ENCODE measurements around the gene SQSTM1. TPM values are rescaled to one million over a fixed set of nuclear protein-coding genes. Genes with fewer than 3 reads are reported as not detected.

Gene SQSTM1
- total RNA-seq, 1 donor from 2014 or later = 297 TPM

GRCh38 chr5:179872055-179872827 lies 51.5 kb downstream of the SQSTM1 start:
- TF ChIP-seq, protein P1, sequence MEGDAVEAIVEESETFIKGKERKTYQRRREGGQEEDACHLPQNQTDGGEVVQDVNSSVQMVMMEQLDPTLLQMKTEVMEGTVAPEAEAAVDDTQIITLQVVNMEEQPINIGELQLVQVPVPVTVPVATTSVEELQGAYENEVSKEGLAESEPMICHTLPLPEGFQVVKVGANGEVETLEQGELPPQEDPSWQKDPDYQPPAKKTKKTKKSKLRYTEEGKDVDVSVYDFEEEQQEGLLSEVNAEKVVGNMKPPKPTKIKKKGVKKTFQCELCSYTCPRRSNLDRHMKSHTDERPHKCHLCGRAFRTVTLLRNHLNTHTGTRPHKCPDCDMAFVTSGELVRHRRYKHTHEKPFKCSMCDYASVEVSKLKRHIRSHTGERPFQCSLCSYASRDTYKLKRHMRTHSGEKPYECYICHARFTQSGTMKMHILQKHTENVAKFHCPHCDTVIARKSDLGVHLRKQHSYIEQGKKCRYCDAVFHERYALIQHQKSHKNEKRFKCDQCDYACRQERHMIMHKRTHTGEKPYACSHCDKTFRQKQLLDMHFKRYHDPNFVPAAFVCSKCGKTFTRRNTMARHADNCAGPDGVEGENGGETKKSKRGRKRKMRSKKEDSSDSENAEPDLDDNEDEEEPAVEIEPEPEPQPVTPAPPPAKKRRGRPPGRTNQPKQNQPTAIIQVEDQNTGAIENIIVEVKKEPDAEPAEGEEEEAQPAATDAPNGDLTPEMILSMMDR (IDR thresholded peaks at IDR 0.05) = no peak
- Mint-ChIP-seq H3K4me3 (ENCODE audit: unreplicated experiment) (no peak overlapping the region), H3K36me3 (ENCODE audit: low read depth) (peaks cover 17% of the 10 kb centered on the region), H3K27me3 (ENCODE audit: low read depth) (no peaks in the 10 kb centered on the region), H3K4me1 (ENCODE audit: low read depth) (no peaks in the 10 kb centered on the region), H3K27ac (ENCODE audit: unreplicated experiment) (no peak overlapping the region), H3K9me3 (ENCODE audit: low read depth) (no peaks in the 10 kb centered on the region)
- DNase-seq (ENCODE audit: low spot score) = peak; percentile 67

GRCh38 chr5:179872828-179873575 lies 52.3 kb downstream of the SQSTM1 start:
- no peak overlapping the region for H3K27ac Mint-ChIP-seq (ENCODE audit: unreplicated experiment)
- H3K27me3 Mint-ChIP-seq (ENCODE audit: low read depth) = no peaks in the 10 kb centered on the region
- no peak overlapping the region for H3K4me3 Mint-ChIP-seq (ENCODE audit: unreplicated experiment)
- no peaks in the 10 kb centered on the region for H3K4me1 Mint-ChIP-seq (ENCODE audit: low read depth)
- no peaks in the 10 kb centered on the region for H3K9me3 Mint-ChIP-seq (ENCODE audit: low read depth)
- TF ChIP-seq, protein P1 (IDR thresholded peaks at IDR 0.05) = no peak
- DNase-seq (ENCODE audit: low spot score) = peak; percentile 72
- peaks cover 20% of the 10 kb centered on the region for H3K36me3 Mint-ChIP-seq (ENCODE audit: low read depth)

DNA sequence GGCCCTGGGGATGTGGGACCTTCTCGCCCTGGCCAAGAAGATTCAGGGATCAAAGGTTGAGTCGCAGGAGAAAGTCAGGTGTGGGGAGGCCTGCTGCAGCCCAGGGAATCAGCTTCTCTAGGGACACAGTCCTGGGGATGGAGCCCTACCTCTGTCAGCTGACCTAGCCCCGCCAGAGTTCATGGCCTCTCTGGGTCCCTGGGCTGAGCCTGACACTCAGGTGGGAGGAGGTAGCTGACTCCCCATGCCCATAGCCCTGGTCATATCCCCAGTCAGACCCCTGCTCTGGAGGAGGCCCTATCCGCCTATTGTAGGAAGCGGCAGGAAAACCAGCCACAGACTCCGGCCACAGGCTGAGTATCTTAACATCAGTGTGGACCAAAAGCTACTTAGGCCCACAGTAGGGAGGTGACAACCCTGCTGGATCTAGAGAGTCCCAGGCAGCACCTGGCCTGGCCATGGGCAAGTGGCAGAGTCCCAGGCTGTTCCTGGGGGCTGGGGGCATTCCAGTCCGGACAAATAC lies 52.9 kb downstream of the SQSTM1 start:
- H3K9me3 Mint-ChIP-seq (ENCODE audit: low read depth) = no peaks in the 10 kb centered on the region
- no peak overlapping the region for H3K27ac Mint-ChIP-seq (ENCODE audit: unreplicated experiment)
- H3K27me3 Mint-ChIP-seq (ENCODE audit: low read depth) = no peaks in the 10 kb centered on the region
- H3K4me1 Mint-ChIP-seq (ENCODE audit: low read depth) = no peaks in the 10 kb centered on the region
- H3K4me3 Mint-ChIP-seq (ENCODE audit: unreplicated experiment) = no peak overlapping the region
- H3K36me3 Mint-ChIP-seq (ENCODE audit: low read depth) = peaks cover 19% of the 10 kb centered on the region
- peak; percentile 77 for DNase-seq (ENCODE audit: low spot score)
- TF ChIP-seq, protein P1 (IDR thresholded peaks at IDR 0.05) = no peak

DNA sequence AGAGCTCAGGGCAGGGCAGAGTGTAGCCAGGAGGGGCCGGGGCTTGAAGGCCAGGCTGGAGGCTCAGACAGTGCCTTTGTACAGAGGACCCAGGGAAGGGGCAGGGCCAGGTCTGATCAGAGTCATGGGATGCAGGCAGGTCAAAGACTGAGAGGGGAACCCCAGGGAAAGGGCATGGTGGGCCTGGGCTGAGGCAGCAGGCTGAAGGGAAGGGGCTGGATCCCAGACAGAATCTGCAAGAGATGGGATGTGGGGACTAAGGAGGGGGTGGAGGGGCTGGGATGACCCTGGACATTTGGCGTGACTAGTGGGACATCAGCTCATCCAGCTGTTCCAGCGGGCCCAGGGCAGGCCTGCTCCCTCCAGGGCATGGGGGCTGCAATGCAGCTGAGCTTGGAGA lies 53.4 kb downstream of the SQSTM1 start:
- no peaks in the 10 kb centered on the region for H3K27me3 Mint-ChIP-seq (ENCODE audit: low read depth)

More for the DNA sequence above, 53.4 kb downstream of the SQSTM1 start:
- TF ChIP-seq, protein P1 (IDR thresholded peaks at IDR 0.05) = no peak
- Mint-ChIP-seq H3K4me1 (ENCODE audit: low read depth) (no peaks in the 10 kb centered on the region), H3K4me3 (ENCODE audit: unreplicated experiment) (no peak overlapping the region), H3K9me3 (ENCODE audit: low read depth) (no peaks in the 10 kb centered on the region), H3K36me3 (ENCODE audit: low read depth) (peaks cover 19% of the 10 kb centered on the region), H3K27ac (ENCODE audit: unreplicated experiment) (no peak overlapping the region)
- DNase-seq (ENCODE audit: low spot score) = peak; percentile 60

Data from chondrocyte (in vitro differentiated cells).